ENCODE measurements around the gene CLPSL2. TPM values are rescaled to one million over a fixed set of nuclear protein-coding genes. Genes with fewer than 3 reads are reported as not detected.
"Not testable (repeated sequence)": the region's sequence is repeated elsewhere in the genome, so short reads cannot be mapped to it uniquely, and the experiment has no call there.

The CLPSL2 gene
- total RNA-seq, 1 donor from 2014 or later, result not detected

DNA sequence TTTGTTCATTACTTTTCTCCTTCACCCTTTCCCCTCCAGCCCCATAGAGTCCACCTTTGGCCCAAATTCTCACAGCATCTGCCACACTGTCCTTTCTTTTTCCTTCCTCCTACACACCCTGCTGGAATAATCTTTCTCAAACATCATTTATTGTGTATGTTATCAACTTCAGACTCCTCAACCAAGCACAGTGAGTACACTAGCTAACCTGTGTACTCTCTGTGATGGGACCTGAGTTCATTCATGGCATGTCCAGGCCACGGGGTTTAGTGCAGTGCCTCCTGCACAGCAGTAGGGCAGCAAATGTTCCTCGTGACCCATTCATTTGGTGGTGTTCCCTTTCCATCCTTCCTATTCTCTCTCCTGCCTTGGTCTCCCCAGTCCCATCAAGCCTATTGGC is 46.7 kb upstream of the CLPSL2 start:
- intact Hi-C loops (cut with DNase I), result no loop called here
- no peaks in the 10 kb centered on the region for H3K36me3 ChIP-seq
- no peak for ATAC-seq
- H3K4me3 ChIP-seq, result no peak overlapping the region
- H3K27ac ChIP-seq, result peak overlapping the region; percentile 98
- peaks cover 80% of the 10 kb centered on the region for H3K4me1 ChIP-seq
- no peak for DNase-seq
- H3K9me3 ChIP-seq, result no peaks in the 10 kb centered on the region
- TF ChIP-seq, protein P1, sequence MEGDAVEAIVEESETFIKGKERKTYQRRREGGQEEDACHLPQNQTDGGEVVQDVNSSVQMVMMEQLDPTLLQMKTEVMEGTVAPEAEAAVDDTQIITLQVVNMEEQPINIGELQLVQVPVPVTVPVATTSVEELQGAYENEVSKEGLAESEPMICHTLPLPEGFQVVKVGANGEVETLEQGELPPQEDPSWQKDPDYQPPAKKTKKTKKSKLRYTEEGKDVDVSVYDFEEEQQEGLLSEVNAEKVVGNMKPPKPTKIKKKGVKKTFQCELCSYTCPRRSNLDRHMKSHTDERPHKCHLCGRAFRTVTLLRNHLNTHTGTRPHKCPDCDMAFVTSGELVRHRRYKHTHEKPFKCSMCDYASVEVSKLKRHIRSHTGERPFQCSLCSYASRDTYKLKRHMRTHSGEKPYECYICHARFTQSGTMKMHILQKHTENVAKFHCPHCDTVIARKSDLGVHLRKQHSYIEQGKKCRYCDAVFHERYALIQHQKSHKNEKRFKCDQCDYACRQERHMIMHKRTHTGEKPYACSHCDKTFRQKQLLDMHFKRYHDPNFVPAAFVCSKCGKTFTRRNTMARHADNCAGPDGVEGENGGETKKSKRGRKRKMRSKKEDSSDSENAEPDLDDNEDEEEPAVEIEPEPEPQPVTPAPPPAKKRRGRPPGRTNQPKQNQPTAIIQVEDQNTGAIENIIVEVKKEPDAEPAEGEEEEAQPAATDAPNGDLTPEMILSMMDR (IDR thresholded peaks at IDR 0.05), result no peak
- no peaks in the 10 kb centered on the region for H3K27me3 ChIP-seq (ENCODE audit: low read depth)

DNA sequence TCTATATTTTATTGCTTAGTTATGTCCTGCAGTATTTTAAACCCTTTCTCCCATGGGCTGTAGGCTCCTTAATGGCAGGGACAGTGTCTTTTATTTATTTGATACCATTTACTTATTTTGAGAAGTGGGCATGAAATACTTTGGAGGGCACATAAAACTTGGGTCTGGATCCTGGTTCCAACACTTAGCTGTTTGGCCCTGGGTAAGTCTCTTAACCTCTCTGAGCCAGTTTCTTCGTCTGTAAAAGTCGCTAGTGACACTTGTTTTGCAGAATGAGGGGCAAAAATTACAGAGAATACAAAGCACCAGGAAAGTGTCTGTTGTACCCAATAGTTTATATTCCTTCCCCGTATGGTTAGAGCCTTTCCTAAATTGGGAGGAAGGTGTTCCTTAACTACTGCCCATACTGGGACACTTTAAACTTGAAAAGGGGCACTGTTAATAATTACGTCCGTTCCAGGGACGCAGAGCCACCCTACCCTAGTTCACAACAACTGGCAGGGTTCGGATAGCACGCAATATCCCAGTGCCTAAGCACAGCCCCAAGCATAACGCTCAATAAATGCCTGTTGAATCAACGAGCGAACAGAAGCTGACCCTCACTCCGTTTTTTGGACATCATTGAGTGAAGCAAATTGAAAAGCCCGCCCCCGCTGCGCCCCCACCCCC is 45.5 kb upstream of the CLPSL2 start:
- H3K36me3 ChIP-seq, result no peaks in the 10 kb centered on the region
- no peaks in the 10 kb centered on the region for H3K27me3 ChIP-seq (ENCODE audit: low read depth)
- intact Hi-C loops (cut with DNase I), result no loop called here
- no peak for DNase-seq
- peak overlapping the region; percentile 73 for H3K4me3 ChIP-seq
- TF ChIP-seq, protein P1 (IDR thresholded peaks at IDR 0.05), result no peak
- no peak for ATAC-seq
- no peaks in the 10 kb centered on the region for H3K9me3 ChIP-seq
- peak overlapping the region; percentile 98 for H3K27ac ChIP-seq
- H3K4me1 ChIP-seq, result peaks cover 74% of the 10 kb centered on the region

DNA sequence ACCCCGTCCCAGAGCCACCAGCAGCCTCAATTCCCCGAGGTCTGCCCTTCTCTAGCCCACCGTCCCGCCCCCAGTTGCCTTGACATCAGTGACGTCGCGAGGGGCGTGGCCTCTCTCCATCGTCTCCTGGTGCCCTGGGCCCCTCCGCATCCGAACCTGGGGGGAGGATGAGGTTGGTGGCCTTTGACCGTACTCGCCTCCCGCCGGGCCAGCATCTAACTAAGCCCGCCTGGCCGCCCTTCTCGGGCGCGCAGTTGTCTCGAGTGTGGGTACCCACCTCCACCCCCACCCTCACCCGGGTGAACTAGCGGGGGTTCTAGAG is 45.0 kb upstream of the CLPSL2 start:
- ATAC-seq, result peak; percentile 73 to 76
- H3K4me1 ChIP-seq, result peaks cover 75% of the 10 kb centered on the region
- intact Hi-C loops (cut with DNase I), result no loop called here

DNA sequence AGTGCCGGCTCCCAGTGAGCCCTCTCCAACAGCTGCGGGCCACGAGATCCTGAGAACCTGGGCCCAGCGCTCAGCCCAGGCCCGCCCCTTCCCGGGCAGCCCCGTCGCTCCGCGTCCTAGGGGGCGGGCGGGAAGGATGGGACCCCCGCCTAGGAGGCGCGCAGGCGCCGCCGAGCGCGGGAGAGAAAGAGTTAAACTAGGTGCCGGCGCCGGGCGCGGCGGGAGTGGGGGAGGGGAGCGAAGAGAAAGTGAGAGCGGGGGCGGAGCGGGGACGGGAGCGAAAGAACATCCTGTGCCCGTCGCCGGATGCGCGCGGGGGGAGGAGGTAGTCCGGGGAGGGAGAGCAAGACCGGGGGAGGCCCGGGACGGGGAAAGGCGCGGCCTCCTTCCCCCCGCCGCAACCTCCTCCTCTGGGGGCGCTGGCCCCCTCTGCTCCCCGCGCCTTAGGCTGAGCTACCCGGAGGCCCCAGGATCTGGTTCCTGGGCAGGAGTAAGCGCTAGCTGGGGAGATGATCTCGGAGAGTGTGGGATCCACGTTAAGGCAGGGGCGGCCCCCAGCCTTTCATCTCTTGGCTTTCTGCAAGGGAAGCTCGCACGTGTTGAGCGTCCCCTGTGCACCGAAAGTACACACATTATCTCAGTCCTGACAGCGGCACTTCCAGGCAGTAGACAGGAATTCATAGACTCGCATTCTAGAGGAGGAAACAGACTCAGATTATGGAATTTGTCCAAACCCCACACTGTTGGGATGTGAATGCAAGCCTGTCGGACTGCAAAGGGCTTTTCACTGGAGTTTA is 44.5 kb upstream of the CLPSL2 start:
- DNase-seq (peak; percentile 99), ATAC-seq (peak; percentile 79 to 87)
- TF ChIP-seq, protein P1 (IDR thresholded peaks at IDR 0.05), result peak; percentile 30
- H3K36me3 ChIP-seq, result no peaks in the 10 kb centered on the region
- H3K4me1 ChIP-seq, result peaks cover 72% of the 10 kb centered on the region
- H3K27me3 ChIP-seq (ENCODE audit: low read depth), result no peaks in the 10 kb centered on the region
- H3K4me3 ChIP-seq, result peak overlapping the region; percentile 73
- intact Hi-C loops (cut with DNase I), result no loop called here
- H3K9me3 ChIP-seq, result no peaks in the 10 kb centered on the region
- peak overlapping the region; percentile 98 for H3K27ac ChIP-seq

More for the DNA sequence above, 45.0 kb upstream of the CLPSL2 start:
- Histone ChIP-seq H3K4me3 (peak overlapping the region; percentile 73), H3K27ac (peak overlapping the region; percentile 98), H3K36me3 (no peaks in the 10 kb centered on the region), H3K9me3 (no peaks in the 10 kb centered on the region), H3K27me3 (ENCODE audit: low read depth) (no peaks in the 10 kb centered on the region)
- TF ChIP-seq, protein P1 (IDR thresholded peaks at IDR 0.05), result no peak
- DNase-seq, result peak; percentile 98

DNA sequence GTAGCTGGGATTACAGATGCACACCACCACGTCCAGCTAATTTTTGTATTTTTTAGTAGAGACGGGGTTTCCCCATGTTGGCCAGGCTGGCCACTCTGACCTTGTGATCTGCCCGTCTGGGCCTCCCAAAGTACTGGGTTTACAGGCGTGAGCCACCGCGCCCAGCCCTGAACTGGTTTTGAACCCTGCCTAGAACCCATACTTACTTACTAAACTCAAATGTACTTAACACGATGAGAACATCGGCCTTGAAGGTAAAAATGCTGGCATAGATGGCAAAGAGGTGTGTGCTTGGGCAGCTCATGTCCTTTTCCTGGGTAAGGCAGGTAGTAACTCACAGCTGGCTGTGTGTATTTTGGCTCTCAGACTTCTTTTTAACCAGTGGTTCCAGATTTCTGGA is 42.8 kb upstream of the CLPSL2 start:
- Histone ChIP-seq H3K27ac (peak overlapping the region; percentile 98), H3K4me3 (no peak overlapping the region), H3K9me3 (no peaks in the 10 kb centered on the region), H3K36me3 (no peaks in the 10 kb centered on the region), H3K27me3 (ENCODE audit: low read depth) (no peaks in the 10 kb centered on the region), H3K4me1 (peaks cover 57% of the 10 kb centered on the region)
- DNase-seq (no peak), ATAC-seq (no peak)
- intact Hi-C loops (cut with DNase I), result no loop called here
- TF ChIP-seq, protein P1 (IDR thresholded peaks at IDR 0.05), result no peak

DNA sequence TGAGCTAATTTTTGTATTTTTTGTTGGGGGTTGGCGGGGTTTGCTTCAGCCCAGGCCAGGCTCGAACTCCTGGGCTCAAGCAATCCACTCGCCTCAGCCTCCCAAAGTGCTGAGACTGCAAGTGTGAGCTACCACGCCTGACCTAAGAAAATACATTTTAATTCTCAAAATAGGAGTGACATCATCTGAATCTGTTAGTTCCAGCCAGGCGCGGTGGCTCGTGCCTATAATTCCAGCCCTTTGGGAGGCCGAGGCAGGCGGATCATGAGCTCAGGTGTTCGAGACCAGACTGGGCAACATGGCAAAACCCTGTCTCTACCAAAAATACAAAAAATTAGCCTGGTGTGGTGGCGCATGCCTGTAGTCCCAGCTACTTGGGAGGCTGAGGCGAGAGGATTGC is 42.1 kb upstream of the CLPSL2 start:
- H3K27me3 ChIP-seq (ENCODE audit: low read depth); H3K4me3 ChIP-seq; DNase-seq; H3K36me3 ChIP-seq; H3K9me3 ChIP-seq; intact Hi-C loops (cut with DNase I); ATAC-seq: not testable (repeated sequence)
- peak overlapping the region; percentile 98 for H3K27ac ChIP-seq
- peaks cover 51% of the 10 kb centered on the region for H3K4me1 ChIP-seq

Data from lower lobe of right lung (tissue), 2 donors.